HepG2 (cell line): ENCODE measurements around the gene IGDCC3. TPM values are rescaled to one million over a fixed set of nuclear protein-coding genes. Genes with fewer than 3 reads are reported as not detected.

ENCODE experiments used
- ATF7 ChIP-seq, 2 experiments: fragments of 450-650 bp in 1 of 2; sonication (generic) in 1 of 2; formaldehyde crosslinking in 1 of 2; IDR thresholded peaks; 2 replicates each; pipeline versions ENCODE4 v1.4.0 to v1.6.1; 2016 to 2020; ENCODE audit warnings: antibody characterized with exemption in 1 of 2, mild to moderate bottlenecking in 1 of 2, missing genetic modification reagents in 1 of 2
- EEA1 ChIP-seq: sonication (generic); formaldehyde crosslinking; IDR thresholded peaks from 2 replicates; pipeline ENCODE4 v1.5.1; 2020; ENCODE audit warnings: mild to moderate bottlenecking, missing genetic modification reagents, borderline replicate concordance
- MAF1 ChIP-seq: sonication (generic); formaldehyde crosslinking; IDR thresholded peaks from 2 replicates; pipeline ENCODE4 v1.5.0; 2020; ENCODE audit warnings: missing genetic modification reagents, borderline replicate concordance
- MXD4 ChIP-seq: IDR thresholded peaks from 2 replicates; pipeline ENCODE4 v1.6.1; 2016; ENCODE audit warnings: mild to moderate bottlenecking, missing biosample characterization, missing genetic modification reagents
- ZNF232 ChIP-seq: sonication (generic); formaldehyde crosslinking; IDR thresholded peaks from 2 replicates; pipeline ENCODE4 v1.4.0; 2020; ENCODE audit warnings: missing genetic modification reagents, borderline replicate concordance
- ZNF318 ChIP-seq: sonication (generic); formaldehyde crosslinking; IDR thresholded peaks from 2 replicates; pipeline ENCODE4 v1.4.0; 2020; ENCODE audit warnings: mild to moderate bottlenecking, missing genetic modification reagents
- ZNF609 ChIP-seq: sonication (generic); formaldehyde crosslinking; IDR thresholded peaks from 2 replicates; pipeline ENCODE4 v1.4.0; 2020; ENCODE audit warnings: mild to moderate bottlenecking, missing genetic modification reagents, borderline replicate concordance
- ZNF674 ChIP-seq: sonication (generic); formaldehyde crosslinking; IDR thresholded peaks from 2 replicates; pipeline ENCODE4 v1.5.0; 2020; ENCODE audit warnings: low read depth, mild to moderate bottlenecking, missing genetic modification reagents
- ZNF709 ChIP-seq: sonication (generic); formaldehyde crosslinking; IDR thresholded peaks from 2 replicates; pipeline ENCODE4 v1.5.0; 2020; ENCODE audit warnings: mild to moderate bottlenecking, missing genetic modification reagents
- ZNF776 ChIP-seq: sonication (generic); formaldehyde crosslinking; IDR thresholded peaks from 2 replicates; pipeline ENCODE4 v1.4.0; 2020; ENCODE audit warnings: mild to moderate bottlenecking, missing genetic modification reagents
- polyA plus RNA-seq, 8 experiments: library from polyadenylated mRNA; depleted of rRNA in 3 of 8; stranded (reverse) in 7 of 8; unstranded in 1 of 8; fragments of >200 nt; fragmentation: Illumina TruSeq in 4 of 8; extraction: Trizol in 4 of 8; gene quantifications; 2 replicates each; pipeline versions ENCODE4 v1.2.1 to v1.2.3, GENCODE V29; 2011 to 2016; ENCODE audit warnings: low read depth in 4 of 8, missing spikeins in 1 of 8, mixed read lengths in 1 of 8; ENCODE audit not compliant: insufficient read depth in 1 of 8
- total RNA-seq, 5 experiments: library from RNA; depleted of rRNA; stranded (reverse); fragments of >200 nt; fragmentation: Illumina TruSeq; extraction: Trizol; gene quantifications; 2 replicates each; pipeline ENCODE4 v1.2.3, GENCODE V29; 2016; ENCODE audit warnings: low read depth in 1 of 5
- TF ChIP-seq, protein P1 (sequence below): IDR thresholded peaks from 2 replicates; pipeline ENCODE4 v1.6.1; 2016; ENCODE audit warnings: mild to moderate bottlenecking
- TF ChIP-seq, protein P2 (sequence below): sonication (generic); formaldehyde crosslinking; IDR thresholded peaks from 2 replicates; pipeline ENCODE4 v1.5.0; 2020; ENCODE audit warnings: missing genetic modification reagents

The IGDCC3 gene
- total and polyA plus RNA-seq, 2 of the 13 experiments (the other 11 are each of a cell fraction or from before 2014, with no cell fraction given): 30.1 to 51.8 TPM

- TF ChIP-seq ZNF318 (CRISPR knock-in tag) (0 out of 2 replicates have a peak, but pooled peaks have one; percentile 56), MXD4 (CRISPR knock-in tag) (peak; percentile 53; the same call in 1 of the 2 replicates), ZNF609 (CRISPR knock-in tag) (peak; percentile 33; the same call in 1 of the 2 replicates), ZNF674 (CRISPR knock-in tag) (no peak), ZNF709 (peak; percentile 95), EEA1 (CRISPR knock-in tag) (0 out of 2 replicates have a peak, but pooled peaks have one; percentile 20), ZNF232 (CRISPR knock-in tag) (peak; percentile 83; the same call in 1 of the 2 replicates), MAF1 (CRISPR knock-in tag) (peak; percentile 63), ATF7 (IDR thresholded peaks at IDR 0.05) (no peak), ATF7 (CRISPR knock-in tag; IDR thresholded peaks at IDR 0.05) (peak; percentile 81; the same call in 1 of the 2 replicates), ZNF776 (CRISPR knock-in tag) (peak; percentile 63)
- TF ChIP-seq, protein P1, sequence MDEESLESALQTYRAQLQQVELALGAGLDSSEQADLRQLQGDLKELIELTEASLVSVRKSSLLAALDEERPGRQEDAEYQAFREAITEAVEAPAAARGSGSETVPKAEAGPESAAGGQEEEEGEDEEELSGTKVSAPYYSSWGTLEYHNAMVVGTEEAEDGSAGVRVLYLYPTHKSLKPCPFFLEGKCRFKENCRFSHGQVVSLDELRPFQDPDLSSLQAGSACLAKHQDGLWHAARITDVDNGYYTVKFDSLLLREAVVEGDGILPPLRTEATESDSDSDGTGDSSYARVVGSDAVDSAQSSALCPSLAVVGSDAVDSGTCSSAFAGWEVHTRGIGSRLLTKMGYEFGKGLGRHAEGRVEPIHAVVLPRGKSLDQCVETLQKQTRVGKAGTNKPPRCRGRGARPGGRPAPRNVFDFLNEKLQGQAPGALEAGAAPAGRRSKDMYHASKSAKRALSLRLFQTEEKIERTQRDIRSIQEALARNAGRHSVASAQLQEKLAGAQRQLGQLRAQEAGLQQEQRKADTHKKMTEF: peak; percentile 46; the same call in 1 of the 2 replicates
- TF ChIP-seq, protein P2, sequence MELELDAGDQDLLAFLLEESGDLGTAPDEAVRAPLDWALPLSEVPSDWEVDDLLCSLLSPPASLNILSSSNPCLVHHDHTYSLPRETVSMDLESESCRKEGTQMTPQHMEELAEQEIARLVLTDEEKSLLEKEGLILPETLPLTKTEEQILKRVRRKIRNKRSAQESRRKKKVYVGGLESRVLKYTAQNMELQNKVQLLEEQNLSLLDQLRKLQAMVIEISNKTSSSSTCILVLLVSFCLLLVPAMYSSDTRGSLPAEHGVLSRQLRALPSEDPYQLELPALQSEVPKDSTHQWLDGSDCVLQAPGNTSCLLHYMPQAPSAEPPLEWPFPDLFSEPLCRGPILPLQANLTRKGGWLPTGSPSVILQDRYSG (CRISPR knock-in tag): peak; percentile 73
These were observed 91.6 kb downstream of the IGDCC3 start (continued) for GRCh38 chr15:65286069-65286703.
